PC-9 (cell line): ENCODE measurements around the gene UTP4. TPM values are rescaled to one million over a fixed set of nuclear protein-coding genes. Genes with fewer than 3 reads are reported as not detected.

Experiments used
- BruUV-seq: library from RNA; stranded (reverse); fragments of 400-500 nt; replicated peaks from 2 replicates; lab custom pipeline; 2021; lab: Mats Ljungman, UMichigan
- CTCF ChIA-PET: fragments of 300-600 bp; sonication (Branson Sonifier 250); formaldehyde crosslinking; loops from one replicate; lab custom pipeline; 2022; ENCODE audit warnings: antibody characterized with exemption; lab: Charles Lee
- POLR2A ChIA-PET: fragments of 300-600 bp; sonication (Branson Sonifier 250); formaldehyde crosslinking; loops from one replicate; lab custom pipeline; 2022; ENCODE audit warnings: antibody characterized with exemption; ENCODE audit not compliant: unreplicated experiment; lab: Charles Lee
- DNase-seq, 2 experiments: peaks; one replicate each; pipeline versions ENCODE4 v3.0.0 to v3.0.0-alpha.2; 2015 to 2022; ENCODE audit warnings: mixed read lengths in 1 of 2
- H2AFZ ChIP-seq: fragments of 200-600 bp; sonication (generic); 2 replicates; pipeline ENCODE4 v1.8.1; 2017; ENCODE audit warnings: antibody characterized with exemption
- H3F3A ChIP-seq: fragments of 200-600 bp; sonication (generic); 2 replicates; pipeline ENCODE4 v1.8.1; 2017; ENCODE audit warnings: antibody characterized with exemption, mild to moderate bottlenecking, low read depth; ENCODE audit not compliant: insufficient read depth
- H3K27ac ChIP-seq: fragments of 200-600 bp; sonication (generic); 2 replicates; pipeline ENCODE4 v1.6.1; 2016; ENCODE audit warnings: mixed run types
- H3K27me3 ChIP-seq: fragments of 200-600 bp; sonication (generic); 2 replicates; pipeline ENCODE4 v1.6.1; 2016; ENCODE audit warnings: low read depth, mixed run types; ENCODE audit not compliant: insufficient read depth
- H3K36me3 ChIP-seq: fragments of 200-600 bp; sonication (generic); 2 replicates; pipeline ENCODE4 v1.6.1; 2016; ENCODE audit warnings: low read depth, mixed run types
- H3K4me1 ChIP-seq: fragments of 200-600 bp; sonication (generic); replicated peaks from 2 replicates; pipeline ENCODE4 v1.6.1; 2016; ENCODE audit warnings: mixed run types; ENCODE audit not compliant: insufficient read depth
- H3K4me2 ChIP-seq: fragments of 200-600 bp; sonication (generic); 2 replicates; pipeline ENCODE4 v1.6.1; 2017; ENCODE audit warnings: mixed run types
- H3K4me3 ChIP-seq: fragments of 200-600 bp; sonication (generic); 2 replicates; pipeline ENCODE4 v1.6.1; 2016; ENCODE audit warnings: mixed run types
- H3K79me2 ChIP-seq: fragments of 200-600 bp; sonication (generic); 2 replicates; pipeline ENCODE4 v1.6.1; 2017; ENCODE audit warnings: low read depth, mixed run types
- H3K9me2 ChIP-seq: fragments of 200-600 bp; sonication (generic); 2 replicates; pipeline ENCODE4 v1.8.1; 2017; ENCODE audit warnings: mild to moderate bottlenecking; ENCODE audit not compliant: insufficient read depth
- H3K9me3 ChIP-seq: fragments of 200-600 bp; sonication (generic); 2 replicates; pipeline ENCODE4 v1.8.1; 2016; ENCODE audit warnings: low read depth; ENCODE audit not compliant: insufficient read depth
- H4K20me1 ChIP-seq: fragments of 200-600 bp; sonication (generic); 2 replicates; pipeline ENCODE4 v1.8.1; 2017; ENCODE audit not compliant: insufficient read depth
- EZH2 ChIP-seq: fragments of 200-600 bp; sonication (generic); IDR thresholded peaks from 2 replicates; pipeline ENCODE4 v1.8.0; 2017; ENCODE audit warnings: antibody characterized with exemption, low read depth
- intact Hi-C: fragments of 100-400 bp; cut with micrococcal nuclease; formaldehyde crosslinking; loops from one replicate; pipeline ENCODE4 v1.10.0; 2022; ENCODE audit not compliant: unreplicated experiment
- total RNA-seq: library from RNA; stranded (reverse); gene quantifications from 2 replicates; pipeline ENCODE4 v1.2.3, GENCODE V29; 2021
- TF ChIP-seq, protein P1 (sequence below): fragments of 200-600 bp; sonication (generic); conservative IDR thresholded peaks from 2 replicates; pipeline ENCODE4 v1.6.1; 2017; ENCODE audit warnings: mixed run types, antibody characterized with exemption, mild to moderate bottlenecking, moderate library complexity

Gene UTP4
- total RNA-seq, 1 experiment from 2014 or later, result 45.9 TPM

DNA sequence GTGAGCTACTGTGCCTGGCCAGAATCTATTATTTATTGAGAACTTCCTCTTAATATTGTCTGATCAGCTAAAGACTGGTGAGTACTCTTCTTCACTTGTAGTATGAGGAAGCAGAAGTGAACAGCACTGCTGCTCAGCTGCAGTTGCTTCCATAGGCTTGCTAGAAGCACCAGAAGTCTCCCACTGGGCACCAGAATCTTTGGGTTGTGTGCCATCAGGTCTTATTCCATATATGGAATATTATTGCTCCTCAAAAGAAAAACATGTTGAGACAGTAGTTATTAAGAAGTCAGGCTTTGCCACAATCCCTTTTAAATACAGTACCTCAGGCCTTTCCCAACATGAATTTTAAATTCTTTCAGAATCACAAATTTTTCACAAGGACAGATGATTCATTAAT, 71.7 kb downstream of the UTP4 start:
- POLR2A ChIA-PET, result no interaction called here
- intact Hi-C loops, result no loop called here
- no peaks in the 10 kb centered on the region for H3K36me3 ChIP-seq
- TF ChIP-seq EZH2, result no peak
- TF ChIP-seq, protein P1, sequence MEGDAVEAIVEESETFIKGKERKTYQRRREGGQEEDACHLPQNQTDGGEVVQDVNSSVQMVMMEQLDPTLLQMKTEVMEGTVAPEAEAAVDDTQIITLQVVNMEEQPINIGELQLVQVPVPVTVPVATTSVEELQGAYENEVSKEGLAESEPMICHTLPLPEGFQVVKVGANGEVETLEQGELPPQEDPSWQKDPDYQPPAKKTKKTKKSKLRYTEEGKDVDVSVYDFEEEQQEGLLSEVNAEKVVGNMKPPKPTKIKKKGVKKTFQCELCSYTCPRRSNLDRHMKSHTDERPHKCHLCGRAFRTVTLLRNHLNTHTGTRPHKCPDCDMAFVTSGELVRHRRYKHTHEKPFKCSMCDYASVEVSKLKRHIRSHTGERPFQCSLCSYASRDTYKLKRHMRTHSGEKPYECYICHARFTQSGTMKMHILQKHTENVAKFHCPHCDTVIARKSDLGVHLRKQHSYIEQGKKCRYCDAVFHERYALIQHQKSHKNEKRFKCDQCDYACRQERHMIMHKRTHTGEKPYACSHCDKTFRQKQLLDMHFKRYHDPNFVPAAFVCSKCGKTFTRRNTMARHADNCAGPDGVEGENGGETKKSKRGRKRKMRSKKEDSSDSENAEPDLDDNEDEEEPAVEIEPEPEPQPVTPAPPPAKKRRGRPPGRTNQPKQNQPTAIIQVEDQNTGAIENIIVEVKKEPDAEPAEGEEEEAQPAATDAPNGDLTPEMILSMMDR, result no peak
- CTCF ChIA-PET, result interaction anchor here (0.9 kb wide), 1 partner anchor 25 kb away, joined by 3 read pairs; no protein-coding TSS in a partner anchor
- no peak overlapping the region for H3K27ac ChIP-seq
- H3K79me2 ChIP-seq, result peaks cover 32% of the 10 kb centered on the region
- H3K9me3 ChIP-seq, result no peaks in the 10 kb centered on the region
- peaks cover 35% of the 10 kb centered on the region for H3F3A ChIP-seq
- H3K9me2 ChIP-seq, result no peaks in the 10 kb centered on the region
- no peak overlapping the region for H2AFZ ChIP-seq
- H3K4me3 ChIP-seq, result no peak overlapping the region
- DNase-seq, result no peak
- no peaks in the 10 kb centered on the region for H4K20me1 ChIP-seq
- no peak overlapping the region for H3K4me2 ChIP-seq
- no peaks in the 10 kb centered on the region for H3K27me3 ChIP-seq
- no TSS peak for BruUV-seq
- H3K4me1 ChIP-seq, result peaks cover 38% of the 10 kb centered on the region

- Histone ChIP-seq H3K27ac (no peak overlapping the region), H3K27me3 (no peaks in the 10 kb centered on the region), H3K9me3 (no peaks in the 10 kb centered on the region), H3K4me2 (no peak overlapping the region), H3K36me3 (no peaks in the 10 kb centered on the region), H3K4me3 (no peak overlapping the region), H2AFZ (no peak overlapping the region), H3K79me2 (0 out of 2 replicates have a peak, but pooled peaks cover 3% of the 10 kb centered on the region), H3K4me1 (peaks cover 2% of the 10 kb centered on the region), H4K20me1 (no peaks in the 10 kb centered on the region), H3F3A (peaks cover 3% of the 10 kb centered on the region), H3K9me2 (no peaks in the 10 kb centered on the region)
- TF ChIP-seq EZH2, result no peak
- TF ChIP-seq, protein P1, result no peak
- intact Hi-C loops, result no loop called here
- POLR2A ChIA-PET, result interaction anchor here (0.6 kb wide), 1 partner anchor 62 kb away, joined by 3 read pairs; no protein-coding TSS in a partner anchor
- CTCF ChIA-PET, result no interaction called here
- no peak for DNase-seq
- BruUV-seq, result no TSS peak
Measured at GRCh38 chr16:69209735-69210134, 77.3 kb downstream of the UTP4 start.

- Histone ChIP-seq H3K36me3 (no peaks in the 10 kb centered on the region), H3K4me3 (no peak overlapping the region), H3K27me3 (no peaks in the 10 kb centered on the region), H3K79me2 (peaks cover 38% of the 10 kb centered on the region), H4K20me1 (no peaks in the 10 kb centered on the region), H3K27ac (peak overlapping the region; percentile 40), H3K4me2 (peak overlapping the region; percentile 61), H3F3A (peaks cover 34% of the 10 kb centered on the region), H3K4me1 (peaks cover 46% of the 10 kb centered on the region), H3K9me3 (no peaks in the 10 kb centered on the region), H2AFZ (no peak overlapping the region), H3K9me2 (no peaks in the 10 kb centered on the region)
- TF ChIP-seq, protein P1, result no peak
- TF ChIP-seq EZH2, result no peak
- ChIA-PET CTCF (no interaction called here), POLR2A (interaction anchor here (0.6 kb wide), 1 partner anchor 169 kb away, joined by 3 read pairs; the partner anchor contains the start of gene TERF2)
- no TSS peak for BruUV-seq
- peak in 1 of 2 experiments; percentile 85 for DNase-seq
- intact Hi-C loops, result no loop called here
Measured at GRCh38 chr16:69217433-69217832, 85.0 kb downstream of the UTP4 start.

Other genes starting within 250 kb of the UTP4 start
- gene HAS3, start 27.0 kb upstream of the UTP4 start, total RNA-seq, result 2.5 and 2.7 TPM in 2 replicates
- gene CHTF8, start 61 bp upstream of the UTP4 start, total RNA-seq, result 126 and 161 TPM in 2 replicates
- gene SNTB2, start 54.5 kb downstream of the UTP4 start, total RNA-seq, result 30.3 and 33.8 TPM in 2 replicates
- 25.4 and 26.7 TPM in 2 replicates for gene VPS4A, start 178.7 kb downstream of the UTP4 start, total RNA-seq
- gene PDF, start 197.9 kb downstream of the UTP4 start, total RNA-seq, result 16.7 and 20.3 TPM in 2 replicates
- 39.9 and 41.9 TPM in 2 replicates for gene COG8, start 206.9 kb downstream of the UTP4 start, total RNA-seq
- 23.6 and 29.5 TPM in 2 replicates for gene NIP7, start 207.1 kb downstream of the UTP4 start, total RNA-seq
- gene TMED6, start 219.1 kb downstream of the UTP4 start, total RNA-seq, result 0.59 TPM in 1 of 2 replicates, not detected in the other